ENCODE results near the gene ARHGEF4.

The ARHGEF4 gene

DNA sequence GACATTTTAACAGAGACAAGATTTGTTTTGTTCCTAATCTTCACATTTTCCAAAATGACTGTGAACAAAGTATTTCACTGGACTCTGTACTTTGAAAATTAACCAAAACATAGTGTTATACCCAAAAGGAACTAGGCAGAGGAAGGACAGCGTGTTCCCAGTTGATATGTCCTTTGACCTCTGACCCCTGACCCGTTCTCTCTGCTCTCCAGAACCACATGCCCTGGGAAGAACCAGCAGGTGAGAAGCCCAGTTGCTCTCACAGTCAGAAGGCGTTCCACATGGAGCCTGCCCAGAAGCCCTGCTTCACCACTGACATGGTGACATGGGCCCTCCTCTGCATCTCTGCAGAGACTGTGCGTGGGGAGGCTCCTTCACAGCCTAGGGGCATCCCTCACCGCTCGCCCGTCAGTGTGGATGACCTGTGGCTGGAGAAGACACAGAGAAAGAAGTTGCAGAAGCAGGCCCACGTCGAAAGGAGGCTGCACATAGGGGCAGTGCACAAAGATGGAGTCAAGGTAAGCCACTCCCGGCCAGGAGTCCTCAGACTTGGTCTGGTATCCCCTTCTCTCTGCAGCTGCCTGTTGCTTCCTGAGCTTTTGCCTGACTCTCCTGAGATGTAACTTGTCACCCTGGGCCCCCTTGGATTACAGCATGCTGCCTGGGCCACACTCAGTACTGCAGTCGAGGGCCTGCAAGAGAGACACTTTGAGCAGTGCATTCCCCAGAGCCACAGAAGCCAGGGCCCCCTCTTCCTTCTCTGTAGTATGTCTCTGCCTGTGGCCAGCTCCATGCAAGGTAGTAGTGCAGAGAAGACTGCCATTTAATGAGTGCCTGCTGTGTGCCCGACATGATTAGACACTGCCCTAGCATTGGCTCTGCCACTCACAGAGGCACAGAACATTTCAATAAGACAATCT, 94.3 kb downstream of the ARHGEF4 start:
- no peak for DNase-seq

GRCh38 chr2:130933501-130933900, 96.8 kb downstream of the ARHGEF4 start:
- DNase-seq: no peak

- DNase-seq: no peak
Measured at GRCh38 chr2:130936451-130936850, 99.7 kb downstream of the ARHGEF4 start.

GRCh38 chr2:130947967-130948366, 111.3 kb downstream of the ARHGEF4 start:
- DNase-seq: no peak

DNA sequence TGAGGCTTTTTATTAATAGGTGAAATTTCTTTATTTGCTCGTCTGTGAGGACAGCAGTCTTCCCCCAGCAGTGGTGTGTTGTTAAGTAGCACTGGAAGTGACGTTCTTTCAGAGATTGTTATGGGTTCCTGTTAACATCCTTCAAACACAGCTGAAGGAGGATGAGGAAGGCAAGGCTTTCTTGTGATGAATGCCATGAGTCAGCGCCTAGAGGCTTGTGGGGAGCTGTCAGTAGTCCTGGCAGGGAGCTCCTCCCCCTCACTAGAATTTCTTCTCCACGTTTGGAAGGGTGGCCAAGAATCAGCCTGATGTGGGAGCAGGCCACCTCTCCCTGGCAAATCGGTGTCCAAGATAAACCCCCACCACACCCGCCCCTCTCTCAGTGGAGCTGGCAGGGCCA, 113.2 kb downstream of the ARHGEF4 start:
- no peak for DNase-seq

DNA sequence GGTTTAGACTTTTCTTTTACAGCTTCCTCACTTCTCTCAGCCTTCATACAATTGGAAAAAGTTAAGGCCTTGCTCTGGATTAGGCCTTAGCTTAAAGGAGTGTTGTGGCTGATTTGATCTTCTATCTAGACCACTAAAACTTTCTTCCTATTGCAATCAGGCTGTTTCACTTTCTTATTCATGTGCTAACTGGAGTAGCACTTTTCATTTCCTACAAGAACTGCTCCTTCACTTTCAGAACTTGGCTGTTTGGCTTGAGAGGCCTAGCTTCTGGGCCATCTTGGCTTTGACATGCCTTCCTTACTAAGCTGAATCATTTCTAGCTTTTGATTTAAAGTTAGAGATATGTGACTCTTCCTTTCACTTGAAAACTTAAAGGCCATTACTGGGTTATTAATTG, 114.3 kb downstream of the ARHGEF4 start:
- no peak for DNase-seq

- DNase-seq: no peak
Measured at GRCh38 chr2:130954873-130955272, 118.2 kb downstream of the ARHGEF4 start.

GRCh38 chr2:130957915-130958314, 121.2 kb downstream of the ARHGEF4 start:
- no peak for DNase-seq

DNA sequence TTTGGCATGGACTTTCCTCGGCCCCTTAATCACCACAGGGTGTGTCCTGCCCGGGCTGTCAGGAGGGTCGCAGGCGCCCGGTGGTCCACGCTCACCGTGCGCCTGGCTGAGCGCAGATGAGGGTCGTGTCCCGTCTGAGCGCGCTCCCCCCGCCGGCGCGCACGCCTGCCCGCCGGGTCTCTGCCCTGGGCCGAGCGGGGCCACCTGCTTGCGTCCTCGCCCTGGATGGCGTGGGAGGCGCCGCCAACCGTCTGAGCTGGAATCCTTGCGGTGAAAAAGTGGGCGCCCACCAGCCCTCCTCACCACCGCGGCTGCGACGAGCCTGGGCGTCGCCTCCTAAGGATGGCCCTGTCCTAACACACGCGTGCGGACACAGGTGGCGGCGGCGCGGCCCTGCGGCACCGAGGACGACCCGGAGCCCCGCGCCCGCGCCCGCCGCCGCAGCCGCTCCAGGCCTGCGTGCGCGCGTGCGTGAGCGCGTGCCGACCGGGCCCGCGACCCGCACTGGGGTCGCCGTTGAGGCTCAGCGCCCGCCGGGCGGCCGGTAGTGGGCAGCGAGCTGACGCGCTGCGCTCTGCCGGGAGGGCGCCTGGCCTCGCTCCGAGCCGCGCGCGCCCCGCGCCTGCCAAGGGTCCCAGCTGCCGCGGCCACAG, 126.6 kb downstream of the ARHGEF4 start:
- peak; percentile 79 for DNase-seq

GRCh38 chr2:130963849-130964793, 127.4 kb downstream of the ARHGEF4 start:
- peak; percentile 81 for DNase-seq

- no peak for DNase-seq
Measured at GRCh38 chr2:130964931-130965330, 128.2 kb downstream of the ARHGEF4 start.

DNA sequence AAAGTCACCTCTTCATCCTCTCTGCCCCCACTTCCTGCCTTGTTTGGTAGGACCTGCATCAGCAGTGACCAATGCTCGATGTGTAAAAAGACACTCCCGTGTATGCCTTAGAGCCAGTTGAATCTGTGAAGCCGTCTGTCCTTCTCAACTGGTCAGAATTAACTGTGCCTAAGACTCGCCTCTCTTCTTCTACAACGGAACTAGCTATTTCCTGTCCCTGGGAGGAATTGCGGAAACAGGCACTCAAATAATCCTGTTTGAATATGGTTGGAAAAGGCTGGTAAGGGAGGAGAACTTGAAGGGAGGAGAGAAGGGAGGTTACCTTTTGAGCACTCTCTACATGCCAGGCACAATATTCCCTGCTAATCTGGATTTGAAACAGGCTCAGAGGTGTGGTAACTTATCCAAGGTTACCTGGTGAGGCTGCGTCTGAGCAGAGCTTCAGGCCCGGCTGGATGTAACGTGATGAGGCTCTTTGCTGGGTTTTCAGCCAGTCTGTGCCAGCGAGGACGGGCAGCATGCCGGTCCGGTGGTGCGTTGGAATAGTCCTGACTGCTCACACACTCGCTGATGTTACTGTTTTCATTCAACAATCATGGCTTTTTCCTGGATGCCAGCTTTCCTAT, 129.5 kb downstream of the ARHGEF4 start:
- no peak for DNase-seq

GRCh38 chr2:130966775-130967490, 130.2 kb downstream of the ARHGEF4 start:
- peak; percentile 74 for DNase-seq

DNA sequence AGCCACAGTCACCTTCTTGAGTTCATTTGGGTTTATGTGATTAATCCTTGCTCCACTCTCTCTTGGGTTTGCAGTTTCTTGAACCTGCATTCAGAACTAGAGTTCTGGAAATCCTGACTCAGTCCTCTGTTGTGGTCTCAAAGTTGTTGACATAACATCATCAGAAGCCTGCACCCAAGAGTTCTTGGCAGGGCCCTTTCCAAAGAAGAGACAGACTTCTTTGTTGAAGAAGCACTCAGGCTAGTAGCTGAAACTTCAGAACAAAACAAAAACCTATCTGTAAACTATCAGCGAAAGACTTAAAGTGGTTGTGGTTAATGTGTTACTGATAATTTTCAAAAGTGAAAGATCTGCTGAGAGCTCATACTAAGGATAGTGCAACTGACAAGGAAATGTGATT, 135.7 kb downstream of the ARHGEF4 start:
- DNase-seq: no peak

DNA sequence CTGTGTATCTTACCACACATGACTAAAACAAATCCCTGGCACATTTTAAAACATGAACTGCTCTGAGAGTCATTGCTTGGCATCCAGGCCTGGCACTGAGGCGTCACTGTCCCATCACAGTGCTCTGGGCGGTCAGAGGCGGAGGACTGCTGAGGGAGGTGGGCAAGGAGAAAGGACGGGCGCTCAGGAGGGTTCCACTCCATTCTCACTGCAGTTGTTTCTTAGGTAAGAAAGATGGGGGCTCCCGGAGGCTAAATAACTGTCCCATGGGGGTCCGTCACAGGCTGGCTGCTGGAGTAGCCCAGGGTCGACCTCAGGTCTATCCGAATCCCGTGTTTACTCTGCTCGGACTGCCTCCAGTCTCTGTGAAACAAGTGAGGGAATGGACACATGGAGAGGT, 139.0 kb downstream of the ARHGEF4 start:
- no peak for DNase-seq

- no peak for DNase-seq
Measured at GRCh38 chr2:130976591-130977237, 140.0 kb downstream of the ARHGEF4 start.

GRCh38 chr2:130977461-130978050, 140.8 kb downstream of the ARHGEF4 start:
- DNase-seq: no peak

GRCh38 chr2:130981667-130982066, 145.0 kb downstream of the ARHGEF4 start:
- DNase-seq: no peak

DNA sequence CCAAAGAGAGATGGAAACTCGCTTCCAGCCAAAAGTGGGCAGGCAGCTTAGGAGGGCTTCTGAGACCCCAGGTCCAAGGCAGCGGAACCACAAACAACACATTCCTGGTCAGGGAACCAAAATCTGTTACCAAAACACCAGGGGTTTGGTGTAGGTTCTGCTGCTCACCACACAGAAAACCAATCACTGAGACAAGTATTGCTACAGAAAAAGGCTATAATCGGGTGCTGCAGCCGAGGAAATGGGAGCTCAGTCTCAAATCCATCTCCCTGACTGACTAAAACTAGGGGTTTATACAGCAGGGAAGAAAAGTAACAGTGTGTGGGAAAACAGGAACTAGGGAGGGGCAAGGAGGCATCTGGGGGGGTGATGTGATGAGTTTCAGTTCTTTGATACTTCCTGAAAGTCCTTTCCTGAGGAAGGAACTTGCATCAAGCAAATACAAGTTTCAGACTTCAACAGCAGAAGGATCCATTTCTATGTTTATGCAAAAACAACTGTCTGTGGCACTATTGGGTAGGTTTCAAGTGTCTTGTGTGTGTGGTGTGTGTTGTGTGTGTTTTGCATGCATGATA, 148.6 kb downstream of the ARHGEF4 start:
- no peak for DNase-seq

DNA sequence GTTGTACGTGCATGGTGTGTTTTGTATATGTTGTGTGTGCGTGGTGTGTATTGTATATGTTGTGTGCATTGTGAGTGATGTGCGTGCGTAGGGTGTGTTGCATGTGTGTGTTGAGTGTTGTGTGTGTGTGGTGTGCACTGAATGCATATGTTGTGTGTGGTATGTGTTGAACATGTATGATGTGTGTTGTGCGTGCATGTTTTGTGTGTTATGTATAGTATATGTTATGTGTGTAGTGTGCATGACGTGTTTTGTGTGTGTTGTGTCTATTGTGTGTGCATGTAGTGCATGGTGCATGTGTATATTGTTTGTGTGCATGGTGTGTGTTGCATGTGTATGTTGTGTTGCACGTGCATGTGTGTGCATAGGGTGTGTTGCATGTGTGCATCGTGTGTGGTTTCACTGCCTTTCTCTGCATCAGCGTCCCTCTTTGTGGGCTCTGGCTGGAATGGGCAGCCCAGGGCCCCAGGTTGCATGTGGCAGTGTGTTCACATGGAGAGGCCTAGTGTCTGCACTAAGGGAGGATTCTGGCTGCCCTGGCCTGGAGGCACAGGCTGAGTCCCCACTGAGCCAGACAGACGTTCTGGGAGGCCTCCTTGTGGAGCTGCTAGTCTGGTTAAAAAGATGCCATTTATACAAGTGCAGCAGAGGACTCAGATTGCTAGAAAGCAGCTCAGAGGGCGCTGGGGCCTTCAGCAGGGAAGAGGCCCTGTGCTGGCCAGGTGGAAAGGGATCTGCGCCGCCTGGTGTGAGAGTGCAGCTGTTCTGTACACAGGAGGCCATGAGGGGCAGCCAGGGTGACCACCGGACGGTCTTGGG, 149.3 kb downstream of the ARHGEF4 start:
- DNase-seq: no peak

Measured in retina (tissue), 1 donor.